Adrenal gland (tissue), 5 donors: ENCODE data around the gene PDLIM7.

Experiments used
- CTCF ChIP-seq, 6 experiments: fragments of 450-650 bp in 4 of 6; fragments of 200-600 bp in 2 of 6; sonication (generic) in 1 of 6; IDR thresholded peaks; 1 replicate in 5 of 6; 2 replicates in 1 of 6; pipeline versions ENCODE4 v1.5.1 to v1.8.0; 2016 to 2021; ENCODE audit warnings: antibody characterized with exemption in 6 of 6, mild to moderate bottlenecking in 2 of 6, moderate library complexity in 1 of 6
- POLR2A ChIP-seq, 2 donors: fragments of 450-650 bp; IDR thresholded peaks; one replicate each; pipeline ENCODE4 v1.6.1; 2017; ENCODE audit warnings: antibody characterized with exemption in 2 of 2, mild to moderate bottlenecking in 2 of 2, moderate library complexity in 1 of 2
- donor health status: DM: no; HTN: no; CAD: no.

- TF ChIP-seq CTCF (IDR thresholded peaks at IDR 0.05) (no peak), POLR2A (IDR thresholded peaks at IDR 0.05) (peak in 1 of 2 donors; percentile 9)
These were observed 595 bp downstream of the PDLIM7 start for GRCh38 chr5:177496727-177497291.
